Hippocampal formation (tissue), 2 donors: ENCODE data around the gene SUN2.

Experiments used
- DNase-seq, 2 donors: peaks; one replicate each; lab custom pipeline; 2025; lab: John Stamatoyannopoulos, UW

SUN2 gene

DNA sequence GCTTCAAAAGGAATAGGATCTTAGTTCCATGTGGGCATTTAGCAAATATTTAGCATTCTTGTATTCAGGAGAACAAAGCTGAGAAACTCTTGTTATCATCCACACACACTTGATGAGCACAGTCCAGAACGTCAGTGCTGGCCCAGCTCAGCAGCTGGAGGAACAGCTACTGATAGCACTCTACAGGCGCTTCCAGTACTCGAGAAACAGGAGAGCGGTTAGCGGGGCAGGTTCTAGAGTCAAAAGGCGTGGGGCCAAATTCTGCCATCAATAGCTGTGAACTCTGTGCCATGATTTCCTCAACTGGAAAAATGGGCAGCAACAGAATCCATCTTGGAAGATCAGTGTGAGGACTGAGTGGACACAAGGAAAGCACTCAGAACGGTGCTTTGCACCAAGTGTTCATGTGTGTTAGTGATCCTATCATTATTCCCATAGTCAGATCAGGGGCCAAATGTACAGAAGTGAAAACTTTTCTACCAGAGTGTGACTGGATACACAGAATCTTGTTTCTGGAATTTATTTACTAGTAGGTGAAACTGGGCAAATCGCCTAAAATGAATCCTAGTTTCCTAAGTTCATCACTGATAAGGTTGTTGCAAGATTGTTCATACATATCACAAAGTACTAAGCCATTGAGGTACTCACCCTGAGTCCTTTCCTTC, 58.2 kb downstream of the SUN2 start:
- DNase-seq, result no peak

GRCh38 chr22:38696606-38697424, 59.0 kb downstream of the SUN2 start:
- no peak for DNase-seq

DNA sequence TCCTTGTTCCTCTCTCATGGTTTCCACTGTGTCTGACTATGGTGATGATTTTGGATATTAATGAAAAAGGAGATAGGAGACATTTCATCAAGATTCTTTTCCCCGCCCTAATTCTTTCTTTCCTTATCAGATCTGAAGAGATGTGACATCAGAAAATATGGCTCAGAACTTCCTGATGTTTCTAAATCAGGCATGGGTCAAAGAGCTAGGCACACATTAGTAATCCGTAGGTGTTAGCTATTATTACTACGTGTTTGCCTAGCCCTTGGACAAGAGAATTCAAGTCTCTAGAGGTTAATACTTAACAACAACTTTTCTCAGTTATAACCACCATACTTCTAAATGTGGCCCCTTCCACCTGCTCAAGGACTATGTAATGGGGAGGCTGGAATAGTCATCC, 60.9 kb downstream of the SUN2 start:
- no peak for DNase-seq

DNA sequence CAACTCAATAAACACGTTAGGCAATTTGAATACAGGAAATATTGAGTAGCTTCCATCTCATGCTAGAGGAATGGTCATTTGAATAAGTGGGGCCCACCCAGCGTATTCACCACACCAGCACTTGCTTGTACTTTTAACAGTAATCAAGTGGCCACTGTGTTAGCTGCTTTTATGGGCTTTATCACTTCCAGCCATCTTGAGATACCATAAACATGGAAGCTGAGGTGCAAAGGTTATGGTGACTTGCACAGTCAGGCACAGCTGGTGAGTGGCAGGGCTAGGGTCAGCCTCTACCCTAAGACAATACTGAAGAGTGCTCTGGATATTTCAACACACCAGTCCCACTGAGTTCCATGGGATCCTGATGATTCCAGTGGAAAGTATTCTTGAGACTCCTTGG, 61.7 kb downstream of the SUN2 start:
- no peak for DNase-seq

DNA sequence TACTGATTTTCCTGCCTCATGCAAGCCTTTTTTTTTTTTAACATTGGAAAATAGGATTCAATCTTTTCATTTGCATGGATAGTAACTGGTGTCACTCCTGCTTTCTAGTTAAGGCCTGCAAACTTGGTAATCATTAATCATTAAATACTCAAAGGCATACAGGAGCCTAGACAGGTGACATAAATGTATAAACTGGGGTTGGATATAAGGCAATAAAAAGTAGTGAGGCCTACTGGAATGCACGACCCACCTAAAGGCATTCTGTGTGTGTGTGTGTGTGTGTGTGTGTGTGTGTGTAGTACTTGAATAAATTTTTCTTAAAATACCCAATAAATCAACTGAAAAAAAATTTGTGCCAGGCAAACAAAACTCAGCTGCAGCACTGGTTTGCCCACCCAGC, 66.1 kb downstream of the SUN2 start:
- DNase-seq, result no peak

DNA sequence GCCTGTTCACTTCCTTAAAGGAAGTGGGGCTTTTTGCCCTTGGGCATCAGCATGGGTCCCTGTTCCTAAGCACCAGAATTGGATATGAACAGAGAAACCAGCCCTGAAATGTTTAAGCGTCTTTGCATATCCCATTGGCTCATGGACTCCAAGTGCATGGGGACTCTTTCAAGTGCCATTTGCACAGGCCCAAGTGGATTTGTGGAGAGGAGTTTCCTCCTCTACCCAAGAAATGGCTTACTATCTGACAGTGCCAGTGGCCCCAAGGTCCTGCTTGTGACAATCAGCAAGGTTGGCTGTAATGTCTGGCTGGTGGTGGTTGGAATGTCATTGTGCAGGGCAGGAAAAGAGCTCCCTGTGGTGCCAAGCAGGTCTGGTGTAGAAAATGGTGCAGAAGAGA, 70.0 kb downstream of the SUN2 start:
- DNase-seq, result no peak

DNA sequence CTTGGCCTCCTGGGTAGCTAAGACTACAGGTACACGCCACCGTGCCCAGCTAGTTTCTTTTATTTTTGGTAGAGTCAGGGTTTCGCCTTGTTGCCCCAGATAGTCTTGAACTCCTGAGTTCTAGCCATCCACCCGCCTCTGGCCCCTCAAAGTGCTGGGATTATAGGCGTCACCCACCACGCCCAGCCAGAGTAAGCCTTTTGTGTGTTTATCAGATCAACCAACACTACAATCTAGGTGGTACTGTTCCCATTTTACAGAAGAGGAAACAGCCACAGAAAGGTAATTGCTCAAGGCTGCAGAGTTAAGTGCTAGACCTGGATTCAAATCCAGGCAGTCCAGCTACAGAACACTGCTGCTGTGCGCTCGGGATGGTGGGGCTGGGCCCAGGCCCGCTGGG, 70.9 kb downstream of the SUN2 start:
- no peak for DNase-seq
